ENCODE results near the gene TRANK1. TPM values are rescaled to one million over a fixed set of nuclear protein-coding genes. Genes with fewer than 3 reads are reported as not detected.
A peak's percentile ranks its signal among the peaks of the same experiment; 100 is the strongest.

Gene TRANK1
- total RNA-seq, 1 experiment from 2014 or later, result 10.5 TPM

DNA sequence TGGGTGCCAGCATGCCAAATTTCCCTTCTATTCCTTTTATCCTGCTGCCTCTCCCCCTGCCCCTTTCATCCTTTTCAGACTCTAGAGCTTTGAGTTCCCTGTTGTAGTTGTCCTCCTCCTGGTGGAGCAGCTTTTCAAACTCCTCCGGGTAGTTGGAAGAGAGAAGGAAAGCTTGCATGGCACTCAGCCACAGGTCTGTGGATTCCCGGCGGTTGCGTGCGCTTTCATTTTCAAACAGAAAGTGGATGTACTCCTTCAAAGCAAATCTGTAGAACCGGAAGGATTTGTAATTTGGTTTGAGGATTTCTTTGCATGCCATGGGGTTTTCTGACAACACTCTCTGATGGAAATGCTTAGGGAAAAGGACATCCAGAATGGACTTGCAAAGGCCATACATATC, 112.4 kb downstream of the TRANK1 start:
- Mint-ChIP-seq H3K9me3 (peaks cover 10% of the 10 kb centered on the region), H3K36me3 (no peaks in the 10 kb centered on the region; the same call in 1 of the 2 replicates), H3K27ac (no peak overlapping the region), H3K4me1 (peaks cover 8% of the 10 kb centered on the region), H3K27me3 (ENCODE audit: low read depth) (no peaks in the 10 kb centered on the region), H3K4me3 (no peak overlapping the region)
- TF ChIP-seq, protein P1, sequence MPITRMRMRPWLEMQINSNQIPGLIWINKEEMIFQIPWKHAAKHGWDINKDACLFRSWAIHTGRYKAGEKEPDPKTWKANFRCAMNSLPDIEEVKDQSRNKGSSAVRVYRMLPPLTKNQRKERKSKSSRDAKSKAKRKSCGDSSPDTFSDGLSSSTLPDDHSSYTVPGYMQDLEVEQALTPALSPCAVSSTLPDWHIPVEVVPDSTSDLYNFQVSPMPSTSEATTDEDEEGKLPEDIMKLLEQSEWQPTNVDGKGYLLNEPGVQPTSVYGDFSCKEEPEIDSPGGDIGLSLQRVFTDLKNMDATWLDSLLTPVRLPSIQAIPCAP (CRISPR knock-in tag; IDR thresholded peaks at IDR 0.05), result no peak
- TF ChIP-seq, protein P2, sequence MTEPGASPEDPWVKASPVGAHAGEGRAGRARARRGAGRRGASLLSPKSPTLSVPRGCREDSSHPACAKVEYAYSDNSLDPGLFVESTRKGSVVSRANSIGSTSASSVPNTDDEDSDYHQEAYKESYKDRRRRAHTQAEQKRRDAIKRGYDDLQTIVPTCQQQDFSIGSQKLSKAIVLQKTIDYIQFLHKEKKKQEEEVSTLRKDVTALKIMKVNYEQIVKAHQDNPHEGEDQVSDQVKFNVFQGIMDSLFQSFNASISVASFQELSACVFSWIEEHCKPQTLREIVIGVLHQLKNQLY (CRISPR knock-in tag; IDR thresholded peaks at IDR 0.05), result no peak
- TF ChIP-seq, protein P3, sequence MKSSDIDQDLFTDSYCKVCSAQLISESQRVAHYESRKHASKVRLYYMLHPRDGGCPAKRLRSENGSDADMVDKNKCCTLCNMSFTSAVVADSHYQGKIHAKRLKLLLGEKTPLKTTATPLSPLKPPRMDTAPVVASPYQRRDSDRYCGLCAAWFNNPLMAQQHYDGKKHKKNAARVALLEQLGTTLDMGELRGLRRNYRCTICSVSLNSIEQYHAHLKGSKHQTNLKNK (CRISPR knock-in tag; IDR thresholded peaks at IDR 0.05), result no peak
- TF ChIP-seq HMGA2 (CRISPR knock-in tag; IDR thresholded peaks at IDR 0.05) (no peak), TCF7 (CRISPR knock-in tag; IDR thresholded peaks at IDR 0.05; ENCODE audit: low read depth) (no peak), SOX15 (CRISPR knock-in tag; IDR thresholded peaks at IDR 0.05) (no peak), ZNF423 (CRISPR knock-in tag; IDR thresholded peaks at IDR 0.05) (no peak), ATF1 (CRISPR knock-in tag; IDR thresholded peaks at IDR 0.05) (no peak), ZNF263 (CRISPR knock-in tag; IDR thresholded peaks at IDR 0.05; ENCODE audit: low read depth) (no peak), PRRX2 (CRISPR knock-in tag; IDR thresholded peaks at IDR 0.05) (no peak), MYBL2 (CRISPR knock-in tag; IDR thresholded peaks at IDR 0.05) (no peak), CBFB (CRISPR knock-in tag; IDR thresholded peaks at IDR 0.05; ENCODE audit: low read depth) (no peak), ZNF317 (CRISPR knock-in tag; IDR thresholded peaks at IDR 0.05; ENCODE audit: borderline replicate concordance, low read depth) (no peak)
- TF ChIP-seq, protein P4, sequence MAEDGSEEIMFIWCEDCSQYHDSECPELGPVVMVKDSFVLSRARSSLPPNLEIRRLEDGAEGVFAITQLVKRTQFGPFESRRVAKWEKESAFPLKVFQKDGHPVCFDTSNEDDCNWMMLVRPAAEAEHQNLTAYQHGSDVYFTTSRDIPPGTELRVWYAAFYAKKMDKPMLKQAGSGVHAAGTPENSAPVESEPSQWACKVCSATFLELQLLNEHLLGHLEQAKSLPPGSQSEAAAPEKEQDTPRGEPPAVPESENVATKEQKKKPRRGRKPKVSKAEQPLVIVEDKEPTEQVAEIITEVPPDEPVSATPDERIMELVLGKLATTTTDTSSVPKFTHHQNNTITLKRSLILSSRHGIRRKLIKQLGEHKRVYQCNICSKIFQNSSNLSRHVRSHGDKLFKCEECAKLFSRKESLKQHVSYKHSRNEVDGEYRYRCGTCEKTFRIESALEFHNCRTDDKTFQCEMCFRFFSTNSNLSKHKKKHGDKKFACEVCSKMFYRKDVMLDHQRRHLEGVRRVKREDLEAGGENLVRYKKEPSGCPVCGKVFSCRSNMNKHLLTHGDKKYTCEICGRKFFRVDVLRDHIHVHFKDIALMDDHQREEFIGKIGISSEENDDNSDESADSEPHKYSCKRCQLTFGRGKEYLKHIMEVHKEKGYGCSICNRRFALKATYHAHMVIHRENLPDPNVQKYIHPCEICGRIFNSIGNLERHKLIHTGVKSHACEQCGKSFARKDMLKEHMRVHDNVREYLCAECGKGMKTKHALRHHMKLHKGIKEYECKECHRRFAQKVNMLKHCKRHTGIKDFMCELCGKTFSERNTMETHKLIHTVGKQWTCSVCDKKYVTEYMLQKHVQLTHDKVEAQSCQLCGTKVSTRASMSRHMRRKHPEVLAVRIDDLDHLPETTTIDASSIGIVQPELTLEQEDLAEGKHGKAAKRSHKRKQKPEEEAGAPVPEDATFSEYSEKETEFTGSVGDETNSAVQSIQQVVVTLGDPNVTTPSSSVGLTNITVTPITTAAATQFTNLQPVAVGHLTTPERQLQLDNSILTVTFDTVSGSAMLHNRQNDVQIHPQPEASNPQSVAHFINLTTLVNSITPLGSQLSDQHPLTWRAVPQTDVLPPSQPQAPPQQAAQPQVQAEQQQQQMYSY (CRISPR knock-in tag; IDR thresholded peaks at IDR 0.05), result no peak
- TF ChIP-seq, protein P5, sequence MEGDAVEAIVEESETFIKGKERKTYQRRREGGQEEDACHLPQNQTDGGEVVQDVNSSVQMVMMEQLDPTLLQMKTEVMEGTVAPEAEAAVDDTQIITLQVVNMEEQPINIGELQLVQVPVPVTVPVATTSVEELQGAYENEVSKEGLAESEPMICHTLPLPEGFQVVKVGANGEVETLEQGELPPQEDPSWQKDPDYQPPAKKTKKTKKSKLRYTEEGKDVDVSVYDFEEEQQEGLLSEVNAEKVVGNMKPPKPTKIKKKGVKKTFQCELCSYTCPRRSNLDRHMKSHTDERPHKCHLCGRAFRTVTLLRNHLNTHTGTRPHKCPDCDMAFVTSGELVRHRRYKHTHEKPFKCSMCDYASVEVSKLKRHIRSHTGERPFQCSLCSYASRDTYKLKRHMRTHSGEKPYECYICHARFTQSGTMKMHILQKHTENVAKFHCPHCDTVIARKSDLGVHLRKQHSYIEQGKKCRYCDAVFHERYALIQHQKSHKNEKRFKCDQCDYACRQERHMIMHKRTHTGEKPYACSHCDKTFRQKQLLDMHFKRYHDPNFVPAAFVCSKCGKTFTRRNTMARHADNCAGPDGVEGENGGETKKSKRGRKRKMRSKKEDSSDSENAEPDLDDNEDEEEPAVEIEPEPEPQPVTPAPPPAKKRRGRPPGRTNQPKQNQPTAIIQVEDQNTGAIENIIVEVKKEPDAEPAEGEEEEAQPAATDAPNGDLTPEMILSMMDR (IDR thresholded peaks at IDR 0.05), result no peak
- ChIA-PET POLR2A (no interaction called here), CTCF (no interaction called here)
- no peak for DNase-seq (ENCODE audit: low spot score)
- no peak for ATAC-seq

DNA sequence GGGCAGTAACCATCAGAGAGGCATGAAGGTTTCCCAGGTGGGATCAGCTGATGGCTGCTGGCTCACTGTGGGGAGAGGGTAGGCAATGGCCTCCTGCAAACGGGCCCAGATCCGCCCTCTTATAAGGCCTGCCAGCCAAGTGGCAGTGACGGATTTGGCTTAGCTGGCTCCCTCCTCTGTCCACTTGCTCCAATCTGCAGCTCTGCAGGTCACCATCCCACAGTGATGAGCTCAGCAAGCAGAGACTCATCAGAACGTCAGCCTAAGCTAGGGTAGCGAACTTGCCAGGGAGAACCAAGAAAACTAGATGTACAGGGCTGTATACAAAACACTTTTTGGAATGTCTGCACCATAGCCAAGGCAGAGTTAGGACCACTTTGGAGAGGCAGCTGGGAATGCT, 117.7 kb downstream of the TRANK1 start:
- Mint-ChIP-seq H3K27me3 (ENCODE audit: low read depth) (no peaks in the 10 kb centered on the region), H3K27ac (no peak overlapping the region), H3K36me3 (no peaks in the 10 kb centered on the region), H3K4me1 (peaks cover 11% of the 10 kb centered on the region), H3K9me3 (peaks cover 10% of the 10 kb centered on the region), H3K4me3 (no peak overlapping the region)
- DNase-seq (ENCODE audit: low spot score) (no peak), ATAC-seq (peak; percentile 39)
- TF ChIP-seq CREM (CRISPR knock-in tag; IDR thresholded peaks at IDR 0.05), result no peak
- ChIA-PET CTCF (interaction anchor here (1.0 to 3.2 kb wide), 3 partner anchors 12 to 44 kb away, joined by 3 to 14 read pairs (median 14); no protein-coding TSS in a partner anchor), POLR2A (no interaction called here)

DNA sequence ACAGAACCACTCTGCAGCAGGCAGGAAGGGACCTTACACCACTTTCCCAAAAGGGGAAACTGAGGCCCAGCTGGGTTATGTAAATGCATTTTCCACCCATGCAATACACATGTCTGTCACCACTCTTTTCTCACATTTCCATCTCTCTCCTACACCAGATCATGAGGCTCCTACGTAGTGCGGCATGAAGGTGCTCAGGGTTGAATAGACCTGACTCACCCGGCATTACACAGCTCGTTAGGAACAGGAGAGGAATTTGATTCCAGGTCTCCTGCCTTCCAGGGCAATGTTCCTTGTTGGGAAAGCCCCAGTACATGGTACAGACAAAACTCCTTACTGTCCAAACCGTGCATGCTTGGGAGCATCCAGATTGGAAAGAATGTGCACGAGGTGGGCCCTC, 118.6 kb downstream of the TRANK1 start:
- no peaks in the 10 kb centered on the region for H3K36me3 Mint-ChIP-seq
- DNase-seq (ENCODE audit: low spot score) (no peak), ATAC-seq (no peak)
- no peak overlapping the region for H3K4me3 Mint-ChIP-seq
- ChIA-PET CTCF (interaction anchor here (2.6 to 3.2 kb wide), 2 partner anchors 11 to 34 kb away, joined by 14 read pairs; no protein-coding TSS in a partner anchor), POLR2A (no interaction called here)
- peaks cover 5% of the 10 kb centered on the region for H3K9me3 Mint-ChIP-seq
- H3K4me1 Mint-ChIP-seq, result peaks cover 11% of the 10 kb centered on the region
- no peak overlapping the region for H3K27ac Mint-ChIP-seq
- H3K27me3 Mint-ChIP-seq (ENCODE audit: low read depth), result no peaks in the 10 kb centered on the region
- TF ChIP-seq NR3C1 (CRISPR knock-in tag; conservative IDR thresholded peaks at IDR 0.05; ENCODE audit: low read depth), result no peak
- no peak for TF ChIP-seq ATF1 (CRISPR knock-in tag; IDR thresholded peaks at IDR 0.05)
- TF ChIP-seq, protein P6, sequence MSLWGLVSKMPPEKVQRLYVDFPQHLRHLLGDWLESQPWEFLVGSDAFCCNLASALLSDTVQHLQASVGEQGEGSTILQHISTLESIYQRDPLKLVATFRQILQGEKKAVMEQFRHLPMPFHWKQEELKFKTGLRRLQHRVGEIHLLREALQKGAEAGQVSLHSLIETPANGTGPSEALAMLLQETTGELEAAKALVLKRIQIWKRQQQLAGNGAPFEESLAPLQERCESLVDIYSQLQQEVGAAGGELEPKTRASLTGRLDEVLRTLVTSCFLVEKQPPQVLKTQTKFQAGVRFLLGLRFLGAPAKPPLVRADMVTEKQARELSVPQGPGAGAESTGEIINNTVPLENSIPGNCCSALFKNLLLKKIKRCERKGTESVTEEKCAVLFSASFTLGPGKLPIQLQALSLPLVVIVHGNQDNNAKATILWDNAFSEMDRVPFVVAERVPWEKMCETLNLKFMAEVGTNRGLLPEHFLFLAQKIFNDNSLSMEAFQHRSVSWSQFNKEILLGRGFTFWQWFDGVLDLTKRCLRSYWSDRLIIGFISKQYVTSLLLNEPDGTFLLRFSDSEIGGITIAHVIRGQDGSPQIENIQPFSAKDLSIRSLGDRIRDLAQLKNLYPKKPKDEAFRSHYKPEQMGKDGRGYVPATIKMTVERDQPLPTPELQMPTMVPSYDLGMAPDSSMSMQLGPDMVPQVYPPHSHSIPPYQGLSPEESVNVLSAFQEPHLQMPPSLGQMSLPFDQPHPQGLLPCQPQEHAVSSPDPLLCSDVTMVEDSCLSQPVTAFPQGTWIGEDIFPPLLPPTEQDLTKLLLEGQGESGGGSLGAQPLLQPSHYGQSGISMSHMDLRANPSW (CRISPR knock-in tag; conservative IDR thresholded peaks at IDR 0.05; ENCODE audit: low read depth), result no peak
- TF ChIP-seq, protein P7, sequence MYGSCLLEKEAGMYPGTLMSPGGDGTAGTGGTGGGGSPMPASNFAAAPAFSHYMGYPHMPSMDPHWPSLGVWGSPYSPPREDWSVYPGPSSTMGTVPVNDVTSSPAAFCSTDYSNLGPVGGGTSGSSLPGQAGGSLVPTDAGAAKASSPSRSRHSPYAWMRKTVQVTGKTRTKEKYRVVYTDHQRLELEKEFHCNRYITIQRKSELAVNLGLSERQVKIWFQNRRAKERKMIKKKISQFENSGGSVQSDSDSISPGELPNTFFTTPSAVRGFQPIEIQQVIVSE (CRISPR knock-in tag; IDR thresholded peaks at IDR 0.05; ENCODE audit: borderline replicate concordance), result no peak
- no peak for TF ChIP-seq TCF7 (CRISPR knock-in tag; IDR thresholded peaks at IDR 0.05; ENCODE audit: low read depth)
- no peak for TF ChIP-seq SMAD4 (CRISPR knock-in tag; IDR thresholded peaks at IDR 0.05)

All from WTC11 (cell line).